ENCODE data around the gene SPEN.

The SPEN gene

DNA sequence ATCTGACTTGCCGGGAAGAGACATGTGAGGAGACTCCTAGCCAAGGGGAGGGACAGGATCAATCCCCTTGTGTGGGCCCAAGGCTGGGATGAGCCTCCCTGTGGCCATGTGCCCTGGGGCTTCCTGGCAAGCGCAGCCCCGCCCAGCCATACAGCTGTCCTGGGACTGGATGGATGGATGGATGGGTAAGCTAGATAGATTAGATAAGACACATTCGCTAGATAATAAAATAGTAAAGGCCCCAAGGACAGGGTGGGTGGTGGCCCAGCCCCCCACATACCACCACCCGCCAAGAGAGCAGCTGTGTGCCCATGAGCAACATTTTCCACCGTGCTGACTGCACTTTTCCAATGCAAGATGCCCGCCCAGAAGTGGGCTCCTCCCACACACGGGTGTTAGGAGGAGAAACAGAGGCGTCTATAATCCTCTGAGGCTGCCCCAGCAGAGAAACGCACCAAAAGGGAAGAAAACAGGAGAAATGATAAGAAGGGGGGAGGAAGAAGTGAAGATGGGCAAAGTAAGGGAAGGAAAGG lies 103.3 kb downstream of the SPEN start:
- DNase-seq, result no peak

DNA sequence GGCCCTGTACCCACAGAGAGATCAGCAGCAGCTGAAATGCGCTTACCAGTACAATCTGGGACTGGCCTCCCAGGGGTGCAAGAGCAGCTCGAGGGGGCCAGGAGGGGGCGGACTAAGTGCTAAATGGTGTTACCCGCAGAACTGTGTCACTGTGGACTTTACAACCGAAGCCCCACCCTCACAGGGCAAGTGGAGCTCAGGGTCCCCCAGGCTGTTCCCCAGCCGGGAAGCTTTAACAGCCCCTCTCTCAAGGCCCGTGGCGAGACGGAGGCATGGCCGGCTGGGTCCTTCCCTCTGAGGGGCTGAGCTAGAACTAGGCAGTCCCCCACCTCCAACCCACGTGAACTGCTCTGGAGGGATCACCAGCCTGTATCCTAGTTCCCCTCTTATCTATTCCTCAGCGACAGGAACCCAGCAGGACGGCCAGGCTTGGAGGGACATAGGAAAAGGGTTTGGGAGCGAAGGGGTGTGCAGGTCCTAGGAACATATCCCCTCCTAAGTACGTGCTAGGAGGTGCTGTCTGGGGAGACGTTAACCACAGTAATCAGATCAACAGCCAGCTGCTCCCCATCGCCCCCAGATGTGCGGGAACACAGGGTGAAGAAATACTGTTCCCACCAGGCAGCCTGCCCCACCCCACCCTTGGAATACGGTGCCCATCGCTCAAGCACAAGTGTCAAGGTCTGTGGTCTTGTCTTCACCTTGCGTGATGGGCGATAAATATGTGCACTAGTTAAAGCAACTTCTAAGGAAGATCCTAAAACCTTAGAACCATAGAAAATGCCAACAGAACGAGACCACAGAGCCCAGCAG lies 104.0 kb downstream of the SPEN start:
- no peak for DNase-seq

GRCh38 chr1:15952317-15953258 lies 105.1 kb downstream of the SPEN start:
- no peak for DNase-seq

GRCh38 chr1:15953294-15953771 lies 105.8 kb downstream of the SPEN start:
- DNase-seq, result no peak

DNA sequence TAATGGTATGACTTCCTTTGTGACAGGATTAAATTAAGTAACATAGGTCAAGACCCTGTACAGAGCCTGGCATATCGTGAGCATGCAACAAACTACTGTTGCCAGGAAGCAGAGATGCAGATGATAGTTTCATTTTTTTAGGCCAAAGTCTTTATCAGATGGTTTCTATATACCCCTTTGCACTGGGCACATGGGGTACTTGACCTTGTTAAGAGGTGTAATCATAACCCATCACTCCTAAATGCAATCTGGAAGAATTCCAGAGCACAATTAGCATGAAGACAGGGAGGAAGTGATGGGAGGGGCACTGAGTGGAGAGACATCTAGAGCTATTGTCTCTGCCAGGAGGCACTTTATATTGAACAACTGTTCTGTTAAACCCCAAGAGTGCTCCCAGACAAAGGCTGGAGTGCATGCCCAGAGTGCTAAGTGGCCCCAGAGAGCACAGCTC lies 106.3 kb downstream of the SPEN start:
- DNase-seq, result peak; percentile 97

DNA sequence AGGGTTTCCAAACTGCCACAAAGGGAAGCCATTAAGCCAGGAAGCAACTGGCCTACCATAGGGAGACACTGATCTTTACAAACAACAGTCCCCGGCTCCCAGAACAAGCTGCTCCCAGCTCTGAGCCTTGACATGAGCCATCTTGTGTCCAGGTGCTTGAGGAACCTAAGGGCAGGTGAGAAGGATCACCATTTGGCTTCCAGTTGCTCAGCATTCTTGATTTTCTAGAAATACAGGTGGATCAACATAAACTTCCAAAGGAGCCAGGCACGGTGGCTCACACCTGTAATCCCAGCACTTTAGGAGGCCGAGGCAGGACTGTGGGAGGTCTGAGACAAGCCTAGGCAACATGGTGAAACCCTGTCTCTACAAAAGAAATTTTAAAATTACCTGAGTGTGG lies 106.8 kb downstream of the SPEN start:
- no peak for DNase-seq

DNA sequence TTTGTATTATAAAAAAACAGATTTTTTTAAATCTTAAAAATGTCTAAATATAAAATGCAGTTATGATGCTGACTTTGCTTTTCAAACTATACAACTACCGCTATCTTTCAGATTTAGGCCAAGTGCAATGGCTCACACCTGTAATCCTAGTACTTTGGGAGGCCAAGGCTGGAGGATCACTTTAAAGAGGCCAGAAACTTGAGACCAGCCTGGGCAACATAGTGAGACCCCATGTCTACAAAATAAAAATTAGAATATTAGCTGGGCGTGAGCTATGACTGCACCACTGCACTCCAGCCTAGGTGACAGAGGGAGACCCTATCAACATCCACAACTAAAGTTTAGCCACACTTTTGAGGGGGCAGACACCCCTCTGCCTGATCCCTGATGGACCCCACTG lies 108.0 kb downstream of the SPEN start:
- no peak for DNase-seq

- DNase-seq, result no peak
These were observed 108.6 kb downstream of the SPEN start for GRCh38 chr1:15956150-15956549.

DNA sequence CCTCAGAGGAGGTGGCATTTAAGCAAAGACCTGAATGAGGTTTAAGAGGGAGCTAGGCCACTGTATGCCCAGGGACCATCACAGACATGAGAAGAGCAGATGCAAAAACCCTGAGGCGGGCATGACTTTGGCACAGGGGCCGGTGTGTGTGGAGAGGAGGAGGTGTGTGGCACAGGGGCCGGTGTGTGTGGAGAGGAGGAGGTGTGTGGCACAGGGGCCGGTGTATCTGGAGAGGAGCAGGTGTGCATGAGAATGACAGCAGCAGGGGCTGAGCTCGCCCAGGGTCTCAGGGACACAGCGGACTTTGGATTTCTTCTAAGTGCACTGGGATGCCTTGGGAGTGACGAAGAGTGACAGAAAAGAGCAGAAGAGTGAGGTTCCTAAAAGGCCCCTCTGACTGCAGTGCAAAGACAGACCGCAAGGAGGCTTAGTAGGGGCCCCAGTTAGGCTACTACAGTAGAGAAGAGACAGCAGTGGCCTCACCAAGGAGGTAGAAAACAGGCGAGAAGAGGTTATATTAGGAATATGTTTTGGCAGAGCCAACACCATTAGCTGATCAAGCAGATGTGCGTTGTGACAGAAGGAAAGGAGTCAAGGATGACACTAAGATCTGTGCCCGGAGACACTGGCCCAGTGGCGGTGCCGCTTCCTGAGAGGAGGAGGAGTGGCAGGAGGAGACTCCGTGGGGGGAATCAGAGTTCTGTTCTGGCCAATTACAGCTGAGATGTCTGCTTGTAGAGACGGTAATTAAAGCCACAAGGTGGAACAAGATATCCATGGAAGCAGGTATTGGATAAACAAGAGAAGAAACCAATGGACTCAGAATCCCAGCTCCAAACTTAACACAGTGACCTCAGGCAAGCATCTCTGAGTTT lies 110.0 kb downstream of the SPEN start:
- DNase-seq, result no peak

GRCh38 chr1:15958111-15958510 lies 110.6 kb downstream of the SPEN start:
- no peak for DNase-seq

- no peak for DNase-seq
These were observed 111.3 kb downstream of the SPEN start for GRCh38 chr1:15958793-15959192.

DNA sequence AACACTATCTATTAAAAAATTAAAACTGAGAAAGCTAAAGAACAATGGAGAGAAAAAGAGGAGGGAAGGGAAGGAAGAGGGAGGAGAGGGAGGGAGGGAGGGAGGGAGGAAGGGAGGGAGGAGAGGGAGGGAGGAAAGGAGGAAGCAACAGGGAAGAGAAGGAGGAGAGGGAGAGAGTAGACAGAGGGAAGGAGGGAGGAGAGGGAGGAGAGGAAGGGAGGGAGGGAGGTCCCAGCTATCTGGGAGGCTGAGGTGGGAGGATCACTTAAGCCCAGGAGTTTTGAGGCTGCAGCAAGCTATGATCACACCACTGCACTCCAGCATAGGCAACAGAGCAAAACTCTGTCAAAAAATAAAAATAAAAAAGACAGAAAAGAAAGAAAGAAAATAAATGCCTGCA lies 111.9 kb downstream of the SPEN start:
- no peak for DNase-seq

DNA sequence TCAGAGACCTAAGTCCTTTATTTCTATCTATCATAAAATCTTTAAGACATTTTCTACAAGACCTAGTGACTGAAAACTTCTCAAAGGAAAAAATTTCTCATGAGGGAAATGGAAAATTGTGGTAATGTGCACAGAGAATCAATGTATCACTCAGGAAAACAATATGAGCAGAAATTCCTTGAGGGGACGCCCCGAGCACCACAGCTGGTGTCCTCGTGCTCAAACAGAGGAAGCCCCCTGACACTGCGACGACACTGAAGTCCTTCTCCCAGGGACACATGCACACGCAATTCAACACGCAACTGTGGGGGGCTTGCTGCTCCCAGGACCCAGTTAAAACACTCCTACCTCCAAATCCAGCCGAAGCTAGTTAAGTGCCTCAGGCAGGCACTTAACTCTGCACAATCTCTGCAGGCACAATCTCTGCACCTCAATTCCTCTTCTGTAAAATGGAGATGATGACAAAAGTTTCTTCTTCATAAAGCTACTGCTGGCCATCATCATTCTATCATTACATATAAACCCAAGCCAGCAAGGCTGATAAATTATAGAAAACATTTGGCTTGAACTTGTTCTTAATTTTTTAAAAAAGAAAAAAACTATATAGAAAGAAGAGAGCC lies 112.4 kb downstream of the SPEN start:
- DNase-seq, result no peak

GRCh38 chr1:15960808-15961207 lies 113.3 kb downstream of the SPEN start:
- no peak for DNase-seq

- DNase-seq, result no peak
These were observed 114.0 kb downstream of the SPEN start for GRCh38 chr1:15961492-15961891.

- DNase-seq, result no peak
These were observed 114.7 kb downstream of the SPEN start for GRCh38 chr1:15962176-15962575.

GRCh38 chr1:15962671-15963362 lies 115.3 kb downstream of the SPEN start:
- DNase-seq, result no peak

- DNase-seq, result no peak
These were observed 116.0 kb downstream of the SPEN start for GRCh38 chr1:15963363-15963967.

GRCh38 chr1:15963968-15964648 lies 116.6 kb downstream of the SPEN start:
- DNase-seq, result no peak

DNA sequence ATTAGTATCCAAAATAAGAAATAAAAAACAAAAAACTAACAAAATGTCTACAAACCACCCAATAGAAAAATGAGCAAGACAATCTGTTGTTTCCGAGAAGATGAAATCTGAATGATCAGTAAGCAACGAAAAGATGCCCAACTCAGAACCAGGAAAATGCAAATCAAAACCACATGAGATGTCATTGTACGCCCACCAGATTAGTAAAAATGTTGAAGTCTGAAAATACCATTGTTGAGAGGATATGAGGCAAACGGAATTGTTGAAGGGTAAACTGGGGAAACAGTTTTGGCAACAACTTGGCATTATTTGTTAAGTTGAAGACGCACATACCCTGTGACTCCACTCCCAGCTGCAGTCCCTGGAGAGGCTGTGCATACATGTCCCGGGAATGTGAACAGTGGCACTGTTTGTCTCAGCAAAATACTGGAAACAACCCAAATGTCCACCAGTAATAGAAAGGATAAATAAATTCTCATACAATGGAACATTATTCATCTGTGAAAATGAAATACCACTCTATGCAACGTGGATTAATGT lies 117.8 kb downstream of the SPEN start:
- DNase-seq, result no peak

Data from NCI-H1105 (cell line).